Stimulated activated naive CD4-positive, alpha-beta T cell treated with Interleukin-2 at 50 U/mL for 16 hours (primary cell): Measurements from ENCODE around the gene IQGAP3.

Experiments used
- DNase-seq: peaks from one replicate; lab custom pipeline; 2025; lab: John Stamatoyannopoulos, UW

Gene IQGAP3

GRCh38 chr1:156495401-156496140 lies 76.8 kb downstream of the IQGAP3 start:
- DNase-seq, result no peak

GRCh38 chr1:156494309-156494895 lies 78.0 kb downstream of the IQGAP3 start:
- no peak for DNase-seq

- no peak for DNase-seq
These were observed 78.6 kb downstream of the IQGAP3 start for GRCh38 chr1:156493742-156494141.

GRCh38 chr1:156493154-156493631 lies 79.2 kb downstream of the IQGAP3 start:
- no peak for DNase-seq

- no peak for DNase-seq
These were observed 79.7 kb downstream of the IQGAP3 start for GRCh38 chr1:156492591-156493080.

GRCh38 chr1:156492013-156492590 lies 80.3 kb downstream of the IQGAP3 start:
- no peak for DNase-seq

- DNase-seq, result no peak
These were observed 81.0 kb downstream of the IQGAP3 start for GRCh38 chr1:156491151-156491949.

GRCh38 chr1:156490401-156491032 lies 81.8 kb downstream of the IQGAP3 start:
- DNase-seq, result no peak

DNA sequence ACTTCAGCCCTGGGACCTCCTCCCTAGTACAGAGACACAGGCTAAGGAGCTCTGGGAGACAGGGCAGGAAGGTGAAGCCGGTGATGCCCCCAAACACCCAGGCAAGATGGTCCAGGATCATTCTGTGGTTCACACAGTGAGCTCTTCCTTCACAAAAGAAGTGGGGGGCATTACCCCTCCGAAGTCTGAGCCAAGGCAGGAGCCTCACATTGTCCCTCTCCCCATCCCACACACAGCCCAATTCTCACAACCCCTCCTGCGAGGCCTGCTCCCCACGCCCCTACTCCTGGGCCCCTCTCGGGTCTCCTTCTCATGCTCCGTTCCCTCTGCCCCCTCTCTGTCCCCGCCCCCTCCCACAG lies 82.5 kb downstream of the IQGAP3 start:
- no peak for DNase-seq

- DNase-seq, result peak; percentile 35
These were observed 83.0 kb downstream of the IQGAP3 start for GRCh38 chr1:156489166-156489934.

DNA sequence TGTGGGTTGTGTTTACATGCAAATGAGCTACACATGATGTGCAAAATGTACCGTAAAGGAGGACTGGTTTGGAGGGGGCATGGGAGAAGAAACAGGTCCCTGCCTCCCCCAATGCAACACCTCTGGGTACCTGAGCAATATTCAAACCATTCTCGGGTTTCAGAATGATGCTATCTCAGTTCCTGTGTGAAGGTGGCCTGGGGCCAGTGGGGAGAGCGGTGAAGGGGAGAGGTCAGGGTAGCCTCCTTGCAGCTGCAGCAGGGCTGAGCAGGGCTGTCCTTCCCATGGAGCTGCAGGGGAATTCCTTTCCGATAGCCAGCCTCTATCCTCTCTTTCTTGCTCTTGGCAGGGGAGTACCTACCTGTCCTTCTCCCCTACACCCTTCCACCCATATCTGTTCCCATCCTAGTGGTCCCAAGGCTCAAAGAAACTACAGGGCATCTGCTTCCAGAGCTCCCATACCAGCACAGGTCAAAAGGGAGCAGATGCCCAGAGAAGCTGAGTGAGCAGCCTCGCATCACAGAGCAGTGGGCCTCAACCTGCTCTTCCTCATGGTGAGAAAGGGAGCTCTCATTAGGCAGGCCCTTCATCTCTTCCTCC lies 83.7 kb downstream of the IQGAP3 start:
- DNase-seq, result peak; percentile 14

DNA sequence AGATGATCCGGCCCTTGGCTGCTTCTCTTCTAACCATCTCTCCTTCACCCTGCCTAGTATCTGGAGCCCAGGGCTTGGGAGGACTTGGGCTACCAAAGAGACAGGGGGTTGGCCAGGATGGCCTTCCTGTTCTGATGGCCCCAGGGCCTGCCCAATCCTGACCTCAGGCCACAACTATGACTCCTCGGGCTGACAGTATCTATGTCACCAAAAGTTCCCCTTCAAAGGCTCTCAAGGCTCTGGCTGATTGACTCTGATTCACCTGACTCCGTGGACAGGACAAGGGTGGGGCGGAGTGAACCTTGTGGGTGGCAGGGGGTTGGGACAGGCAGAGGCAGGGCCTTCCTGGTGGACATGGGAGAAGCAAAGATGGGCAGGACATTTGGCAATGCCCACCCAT lies 84.5 kb downstream of the IQGAP3 start:
- DNase-seq, result no peak

DNA sequence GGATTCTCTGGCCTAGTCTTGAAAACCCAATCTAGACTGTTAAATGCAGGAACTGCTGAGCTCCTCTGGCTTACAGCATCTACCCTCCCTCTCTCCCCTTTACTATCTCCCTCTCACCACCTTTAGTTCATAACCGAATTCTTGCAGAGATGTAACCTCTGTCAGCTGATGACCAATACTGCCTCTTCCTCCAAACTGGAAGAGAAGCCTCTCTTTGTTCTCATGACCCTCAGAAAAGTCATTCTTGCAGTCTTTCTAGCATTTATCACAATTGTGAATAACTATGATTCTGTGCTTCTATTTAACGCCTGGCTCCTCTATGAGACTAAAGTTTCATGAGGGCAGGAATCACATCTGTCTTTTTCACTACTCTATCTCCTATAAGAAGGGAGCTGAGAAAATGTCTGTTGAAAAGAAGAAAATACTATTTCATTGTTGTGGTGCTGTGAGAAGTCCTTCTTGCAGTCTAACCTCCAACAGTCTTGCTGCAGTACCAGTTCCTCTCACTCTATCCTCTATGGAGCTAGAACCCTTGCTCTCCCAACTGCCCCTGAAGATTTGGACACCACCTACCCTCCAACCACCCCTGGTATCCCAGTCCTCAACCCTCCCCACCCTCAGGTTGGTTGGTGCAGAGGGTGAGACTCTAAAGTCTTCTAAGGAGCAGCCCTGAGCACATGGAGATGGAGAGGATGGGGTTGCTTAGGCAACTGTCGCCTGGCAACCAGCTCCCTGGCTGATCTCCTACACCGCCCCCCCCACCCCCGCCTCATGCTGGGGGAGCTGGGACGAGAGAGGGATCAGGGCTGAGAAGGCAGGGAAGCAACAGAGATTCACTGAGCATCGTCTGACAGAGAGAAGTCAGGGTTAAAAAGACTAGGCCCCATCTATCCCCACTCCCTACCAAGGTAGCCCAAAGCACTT lies 85.7 kb downstream of the IQGAP3 start:
- no peak for DNase-seq

DNA sequence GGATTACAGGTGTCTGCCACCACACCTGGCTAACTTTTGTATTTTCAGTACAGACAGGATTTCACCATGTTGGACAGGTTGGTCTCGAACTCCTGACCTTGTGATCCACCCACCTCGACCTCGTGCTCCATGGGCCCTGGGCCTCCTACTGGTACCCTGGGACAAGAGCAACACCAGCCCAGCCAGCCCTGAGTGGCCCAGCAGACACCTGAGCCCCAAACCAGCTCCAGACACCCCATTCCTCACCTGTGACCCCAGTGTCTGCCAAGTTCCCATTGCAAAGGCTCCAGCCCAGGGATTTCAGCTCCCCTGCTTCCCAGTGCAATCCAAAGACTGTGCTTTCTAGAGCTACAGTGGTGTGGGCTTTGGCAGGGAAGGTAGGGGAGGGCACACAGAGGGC lies 86.4 kb downstream of the IQGAP3 start:
- no peak for DNase-seq

- DNase-seq, result no peak
These were observed 87.8 kb downstream of the IQGAP3 start for GRCh38 chr1:156484480-156485058.

DNA sequence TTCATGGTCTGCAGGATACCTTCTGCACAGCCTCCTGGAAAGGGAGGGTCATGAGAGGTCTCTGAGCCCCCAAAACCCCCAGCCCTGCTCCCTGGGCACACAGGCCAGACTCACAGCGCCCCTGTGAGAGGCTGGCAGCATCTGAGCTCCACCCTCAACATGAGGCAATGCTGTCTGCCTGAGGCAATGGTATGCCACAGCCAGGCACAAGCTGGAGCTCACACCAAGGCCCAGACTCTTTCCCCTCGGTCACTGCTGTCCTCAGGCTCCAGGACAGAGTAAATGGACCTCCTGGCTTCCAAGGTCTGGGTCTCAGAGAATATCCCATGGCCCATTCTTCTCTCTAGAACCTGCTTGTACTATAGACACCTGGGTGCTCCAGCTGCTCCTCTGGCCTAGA lies 89.0 kb downstream of the IQGAP3 start:
- DNase-seq, result no peak

DNA sequence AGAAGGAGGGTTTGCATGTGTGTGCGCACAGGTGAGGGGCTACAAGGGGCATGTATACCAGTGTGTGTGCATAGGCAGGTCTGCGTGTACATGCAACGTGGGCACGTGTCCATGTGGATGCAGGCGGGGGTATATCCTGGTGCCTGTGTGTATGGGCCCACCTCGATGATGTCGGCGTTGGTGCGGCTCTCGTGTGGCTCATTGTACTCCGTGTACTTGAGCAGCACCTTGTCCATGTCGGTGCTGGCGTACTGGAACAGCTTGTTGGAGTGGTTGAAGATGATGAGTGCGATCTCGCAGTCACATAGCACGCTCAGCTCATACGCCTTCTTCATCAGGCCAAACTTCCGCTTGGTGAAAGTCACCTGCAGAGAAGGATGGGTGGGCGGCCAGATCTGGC lies 90.1 kb downstream of the IQGAP3 start:
- DNase-seq, result no peak

GRCh38 chr1:156481527-156481926 lies 90.8 kb downstream of the IQGAP3 start:
- DNase-seq, result no peak
